Activated naive CD4-positive, alpha-beta T cell treated with anti-CD3 and anti-CD28 coated beads, Interleukin-2, amount 50 U/mL, for 24 hours (primary cell): ENCODE results near the gene TRMT112.
"Not testable (repeated sequence)": the region's sequence is repeated elsewhere in the genome, so short reads cannot be mapped to it uniquely, and the experiment has no call there.

Experiments
- H3K27ac Mint-ChIP-seq: one replicate; pipeline ENCODE4 v1.8.0; 2021; ENCODE audit warnings: mild to moderate bottlenecking, mixed read lengths
- H3K27me3 Mint-ChIP-seq: one replicate; pipeline ENCODE4 v1.8.0; 2021; ENCODE audit warnings: mixed read lengths
- H3K36me3 Mint-ChIP-seq: one replicate; pipeline ENCODE4 v1.8.0; 2021; ENCODE audit warnings: mixed read lengths
- H3K4me1 Mint-ChIP-seq: one replicate; pipeline ENCODE4 v1.8.0; 2021; ENCODE audit warnings: mixed read lengths
- H3K4me3 Mint-ChIP-seq: one replicate; pipeline ENCODE4 v1.8.0; 2021; ENCODE audit warnings: mild to moderate bottlenecking, mixed read lengths
- H3K9me3 Mint-ChIP-seq: one replicate; pipeline ENCODE4 v1.8.0; 2021; ENCODE audit warnings: mixed read lengths

The TRMT112 gene

GRCh38 chr11:64322925-64323260, 5.5 kb upstream of the TRMT112 start:
- Mint-ChIP-seq H3K4me1 (peaks cover 20% of the 10 kb centered on the region), H3K9me3 (no peaks in the 10 kb centered on the region), H3K27me3 (no peaks in the 10 kb centered on the region), H3K4me3 (no peak overlapping the region), H3K36me3 (no peaks in the 10 kb centered on the region), H3K27ac (no peak overlapping the region)

DNA sequence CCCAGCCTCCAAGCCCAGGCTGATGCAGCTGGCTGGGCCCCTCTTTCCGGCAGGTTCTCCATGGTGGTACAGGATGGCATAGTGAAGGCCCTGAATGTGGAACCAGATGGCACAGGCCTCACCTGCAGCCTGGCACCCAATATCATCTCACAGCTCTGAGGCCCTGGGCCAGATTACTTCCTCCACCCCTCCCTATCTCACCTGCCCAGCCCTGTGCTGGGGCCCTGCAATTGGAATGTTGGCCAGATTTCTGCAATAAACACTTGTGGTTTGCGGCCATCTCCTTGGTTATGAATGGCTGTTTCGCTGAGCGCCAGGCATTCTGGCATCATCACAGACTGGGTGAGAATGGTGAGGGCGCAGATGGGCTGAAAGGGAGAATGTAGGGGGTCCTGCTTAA, 4.2 kb upstream of the TRMT112 start:
- H3K27me3 Mint-ChIP-seq: no peaks in the 10 kb centered on the region
- no peak overlapping the region for H3K27ac Mint-ChIP-seq
- H3K4me3 Mint-ChIP-seq: no peak overlapping the region

GRCh38 chr11:64321026-64321425, 3.7 kb upstream of the TRMT112 start:
- H3K27me3 Mint-ChIP-seq: no peaks in the 10 kb centered on the region
- no peak overlapping the region for H3K4me3 Mint-ChIP-seq
- H3K36me3 Mint-ChIP-seq: peaks cover 7% of the 10 kb centered on the region
- H3K27ac Mint-ChIP-seq: no peak overlapping the region
- no peaks in the 10 kb centered on the region for H3K9me3 Mint-ChIP-seq
- H3K4me1 Mint-ChIP-seq: peaks cover 20% of the 10 kb centered on the region

More for the DNA sequence above, 4.2 kb upstream of the TRMT112 start:
- H3K36me3 Mint-ChIP-seq: peaks cover 4% of the 10 kb centered on the region
- H3K9me3 Mint-ChIP-seq: no peaks in the 10 kb centered on the region
- peaks cover 20% of the 10 kb centered on the region for H3K4me1 Mint-ChIP-seq

- no peak overlapping the region for H3K4me3 Mint-ChIP-seq
- H3K36me3 Mint-ChIP-seq: peaks cover 7% of the 10 kb centered on the region
- H3K9me3 Mint-ChIP-seq: no peaks in the 10 kb centered on the region
- H3K27ac Mint-ChIP-seq: no peak overlapping the region
- H3K4me1 Mint-ChIP-seq: peaks cover 20% of the 10 kb centered on the region
- H3K27me3 Mint-ChIP-seq: no peaks in the 10 kb centered on the region
These were observed 3.2 kb upstream of the TRMT112 start for GRCh38 chr11:64320556-64320955.

DNA sequence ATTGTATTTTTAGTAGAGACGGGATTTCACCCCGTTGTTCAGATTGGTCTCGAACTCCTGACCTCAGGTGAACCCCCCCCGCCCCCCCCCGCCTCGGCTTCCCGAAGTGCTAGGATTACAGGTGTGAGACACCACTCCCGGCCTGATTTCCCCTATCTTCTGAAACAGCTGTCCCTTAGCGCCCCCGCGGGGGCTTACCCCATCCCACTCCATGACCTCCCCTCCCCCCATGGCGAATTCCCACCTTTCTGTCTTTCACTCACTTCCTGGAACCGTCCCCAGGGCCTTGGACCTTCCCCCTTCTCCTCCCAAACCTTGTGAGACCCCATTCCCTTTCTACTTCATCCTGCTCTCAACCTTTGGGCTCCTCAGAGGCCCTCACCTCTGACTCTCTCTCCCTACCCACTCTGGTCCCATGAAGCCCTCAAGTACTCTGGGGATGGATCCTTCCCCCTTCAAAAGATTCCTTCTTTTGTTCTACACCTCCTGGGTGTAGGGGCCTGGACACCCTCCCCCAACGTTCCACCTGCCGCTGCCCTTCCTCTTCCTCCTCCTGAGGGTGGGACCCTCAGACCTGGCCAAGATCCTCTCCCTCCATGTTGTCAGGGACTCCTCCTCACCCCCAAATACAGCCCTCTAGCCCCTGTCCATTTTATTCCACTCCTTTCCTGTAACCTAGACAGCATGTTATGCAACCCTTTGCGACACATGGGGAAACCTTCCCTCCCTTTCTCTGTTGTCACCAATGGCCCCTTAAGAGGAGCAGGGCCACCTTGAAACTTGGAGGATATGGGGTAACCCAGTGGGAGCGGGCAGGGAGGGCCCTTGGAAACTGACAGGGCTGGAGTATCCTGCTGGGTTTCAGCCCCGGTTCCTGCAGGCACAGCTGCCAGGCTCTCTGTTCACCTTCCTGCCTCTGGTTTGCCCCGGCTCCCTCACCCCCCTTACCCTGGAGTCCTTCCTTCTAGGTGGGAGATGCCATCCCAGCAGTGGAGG, 1.7 kb upstream of the TRMT112 start:
- H3K27me3 Mint-ChIP-seq: no peaks in the 10 kb centered on the region
- H3K4me1 Mint-ChIP-seq: peaks cover 23% of the 10 kb centered on the region
- peaks cover 9% of the 10 kb centered on the region for H3K36me3 Mint-ChIP-seq
- peak overlapping the region; percentile 99 for H3K27ac Mint-ChIP-seq
- peak overlapping the region; percentile 95 for H3K4me3 Mint-ChIP-seq
- H3K9me3 Mint-ChIP-seq: no peaks in the 10 kb centered on the region

- Mint-ChIP-seq H3K9me3 (no peaks in the 10 kb centered on the region), H3K4me3 (peak within 1 kb of the TSS; percentile 95), H3K27me3 (no peaks in the 10 kb centered on the region), H3K4me1 (peaks cover 25% of the 10 kb centered on the region), H3K27ac (peak within 1 kb of the TSS; percentile 99), H3K36me3 (peaks cover 9% of the 10 kb centered on the region)
These were observed 804 bp upstream of the TRMT112 start, which contains the start of gene PRDX5 for GRCh38 chr11:64317961-64318765. Gene PRDX5, plus strand, starts transcription at chr11:64318121. Its CDS starts 95 bp downstream, at chr11:64318216.

- Mint-ChIP-seq H3K4me3 (peak overlapping the region; percentile 95), H3K9me3 (no peaks in the 10 kb centered on the region), H3K27me3 (no peaks in the 10 kb centered on the region), H3K4me1 (peaks cover 33% of the 10 kb centered on the region), H3K36me3 (peaks cover 9% of the 10 kb centered on the region), H3K27ac (peak overlapping the region; percentile 99)
These were observed 561 bp downstream of the TRMT112 start for GRCh38 chr11:64316672-64317324.

GRCh38 chr11:64315667-64316526, 1.5 kb downstream of the TRMT112 start:
- peaks cover 33% of the 10 kb centered on the region for H3K4me1 Mint-ChIP-seq
- H3K27me3 Mint-ChIP-seq, H3K36me3 Mint-ChIP-seq, H3K9me3 Mint-ChIP-seq: not testable (repeated sequence)
- H3K27ac Mint-ChIP-seq: peak overlapping the region; percentile 99
- peak overlapping the region; percentile 95 for H3K4me3 Mint-ChIP-seq

GRCh38 chr11:64314805-64315561, 2.4 kb downstream of the TRMT112 start:
- H3K4me1 Mint-ChIP-seq: peaks cover 28% of the 10 kb centered on the region
- H3K27ac Mint-ChIP-seq: no peak overlapping the region
- H3K4me3 Mint-ChIP-seq: peak overlapping the region; percentile 23
- no peaks in the 10 kb centered on the region for H3K27me3 Mint-ChIP-seq
- no peaks in the 10 kb centered on the region for H3K9me3 Mint-ChIP-seq
- peaks cover 9% of the 10 kb centered on the region for H3K36me3 Mint-ChIP-seq

GRCh38 chr11:64314146-64314804, 3.1 kb downstream of the TRMT112 start:
- Mint-ChIP-seq H3K4me3 (no peak overlapping the region), H3K9me3 (no peaks in the 10 kb centered on the region), H3K27ac (no peak overlapping the region), H3K36me3 (peaks cover 9% of the 10 kb centered on the region), H3K4me1 (peaks cover 23% of the 10 kb centered on the region), H3K27me3 (no peaks in the 10 kb centered on the region)

DNA sequence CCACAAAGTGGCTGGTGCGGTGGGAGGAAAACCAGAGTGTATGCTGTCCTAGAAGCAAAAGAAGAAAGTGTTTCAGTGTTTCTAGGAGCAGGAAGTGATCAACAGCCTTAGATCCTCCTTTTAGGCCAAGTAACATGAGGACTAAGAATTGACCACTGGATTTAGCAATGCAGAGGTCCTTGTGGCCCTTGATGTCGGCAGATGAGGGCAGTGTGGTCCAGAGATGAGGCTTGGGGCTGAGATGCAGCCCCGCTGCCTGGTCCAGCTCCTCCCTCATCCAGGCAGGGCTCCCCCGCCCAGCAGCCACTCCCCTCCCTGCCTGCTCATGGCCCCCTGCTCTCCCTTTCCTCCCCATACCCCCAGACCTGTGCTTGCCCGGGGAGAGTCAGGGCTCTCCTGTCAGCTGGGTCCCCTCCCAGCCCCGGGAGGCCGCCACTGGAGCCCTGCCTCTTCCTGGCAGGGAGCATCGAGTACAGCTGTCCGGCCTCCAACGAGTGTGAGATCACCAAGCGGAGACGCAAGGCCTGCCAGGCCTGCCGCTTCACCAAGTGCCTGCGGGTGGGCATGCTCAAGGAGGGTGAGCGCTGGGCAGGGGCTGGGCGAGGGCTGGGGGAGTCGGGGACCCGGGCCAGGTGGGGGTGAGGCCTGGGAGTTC, 3.7 kb downstream of the TRMT112 start:
- Mint-ChIP-seq H3K27ac (no peak overlapping the region), H3K27me3 (no peaks in the 10 kb centered on the region), H3K36me3 (peaks cover 9% of the 10 kb centered on the region), H3K4me3 (no peak overlapping the region), H3K4me1 (peaks cover 18% of the 10 kb centered on the region), H3K9me3 (no peaks in the 10 kb centered on the region)

- H3K9me3 Mint-ChIP-seq: no peaks in the 10 kb centered on the region
- peaks cover 9% of the 10 kb centered on the region for H3K36me3 Mint-ChIP-seq
- peaks cover 18% of the 10 kb centered on the region for H3K4me1 Mint-ChIP-seq
- no peak overlapping the region for H3K4me3 Mint-ChIP-seq
- no peaks in the 10 kb centered on the region for H3K27me3 Mint-ChIP-seq
- peak overlapping the region; percentile 82 for H3K27ac Mint-ChIP-seq
These were observed 4.4 kb downstream of the TRMT112 start for GRCh38 chr11:64312947-64313346.

DNA sequence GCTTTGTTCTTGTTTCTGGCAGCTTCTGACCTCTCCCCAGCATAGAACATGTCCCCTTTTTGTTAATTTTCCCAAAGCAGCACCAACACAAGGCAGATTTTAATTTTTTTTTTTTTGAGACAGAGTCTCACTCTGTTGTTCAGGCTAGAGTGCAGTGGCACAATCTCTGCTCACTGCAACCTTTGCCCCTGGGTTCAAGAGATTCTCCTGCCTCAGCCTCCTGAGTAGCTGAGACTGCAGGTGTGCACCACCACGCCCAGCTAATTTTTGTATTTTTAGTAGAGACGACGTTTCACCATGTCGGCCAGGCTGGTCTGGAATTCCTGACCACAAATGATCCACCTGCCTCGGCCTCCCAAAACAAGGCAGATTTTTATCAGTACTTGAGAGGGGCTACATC, 9.6 kb downstream of the TRMT112 start:
- not testable (repeated sequence) for H3K36me3 Mint-ChIP-seq, H3K27ac Mint-ChIP-seq, H3K27me3 Mint-ChIP-seq, H3K9me3 Mint-ChIP-seq
- Mint-ChIP-seq H3K4me3 (peak overlapping the region; percentile 45), H3K4me1 (peaks cover 28% of the 10 kb centered on the region)
